GM12892 (cell line): ENCODE measurements around the gene LRRC27.

Source experiments
- POLR2AphosphoS5 ChIP-seq: IDR thresholded peaks from 2 replicates; pipeline ENCODE4 v1.6.1; 2011; ENCODE audit warnings: low read depth, low read length, control low read depth
- TAF1 ChIP-seq: IDR thresholded peaks from 2 replicates; pipeline ENCODE4 v1.6.1; 2011; ENCODE audit warnings: low read depth, mild to moderate bottlenecking, control low read depth, low read length, borderline replicate concordance

DNA sequence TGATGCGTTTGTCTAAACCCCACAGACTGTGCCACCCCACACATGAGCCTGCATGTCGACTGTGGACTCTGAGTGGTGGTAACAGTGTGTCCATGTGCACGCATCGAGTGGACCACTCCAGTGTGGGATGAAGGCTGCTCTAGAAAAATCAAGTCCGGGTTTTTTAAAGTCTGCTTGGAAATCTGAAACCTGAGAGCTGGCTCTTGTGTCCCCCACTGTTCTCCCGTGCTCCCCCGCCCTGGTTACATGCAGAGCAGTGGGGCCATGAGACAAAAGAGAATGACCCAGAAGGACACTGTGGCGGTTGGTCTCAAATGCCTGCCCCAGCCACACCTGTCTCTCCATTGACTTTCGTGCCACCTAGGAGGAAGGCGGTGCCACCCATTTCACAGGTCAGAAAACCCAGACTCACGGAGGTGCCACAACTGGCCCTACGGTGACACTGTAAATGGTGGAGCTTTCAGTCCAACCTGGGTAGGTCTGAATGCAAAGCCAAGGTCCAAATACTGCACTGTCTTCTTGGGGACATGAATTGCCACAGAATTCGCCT, 37.7 kb downstream of the LRRC27 start:
- no peak for TF ChIP-seq POLR2AphosphoS5
- no peak for TF ChIP-seq TAF1
